Measurements from ENCODE around the gene HSF2BP. TPM values are rescaled to one million over a fixed set of nuclear protein-coding genes. Genes with fewer than 3 reads are reported as not detected.

The HSF2BP gene
- total RNA-seq, 1 donor from 2014 or later, result 1.0 TPM

GRCh38 chr21:43605320-43606215 is 53.7 kb downstream of the HSF2BP start:
- TF ChIP-seq CTCF (IDR thresholded peaks at IDR 0.05; ENCODE audit: partially characterized antibody, unreplicated experiment), result no peak
- DNase-seq, result no peak
- H3K9me3 Mint-ChIP-seq (ENCODE audit: unreplicated experiment), result peaks cover 2% of the 10 kb centered on the region
- peaks cover 10% of the 10 kb centered on the region for H3K4me1 Mint-ChIP-seq (ENCODE audit: low read depth, unreplicated experiment)
- no peaks in the 10 kb centered on the region for H3K36me3 Mint-ChIP-seq (ENCODE audit: unreplicated experiment)
- H3K4me3 Mint-ChIP-seq (ENCODE audit: unreplicated experiment), result no peak overlapping the region
- no peak overlapping the region for H3K27ac Mint-ChIP-seq (ENCODE audit: unreplicated experiment)
- peaks cover 2% of the 10 kb centered on the region for H3K27me3 Mint-ChIP-seq (ENCODE audit: unreplicated experiment)

- Mint-ChIP-seq H3K36me3 (ENCODE audit: unreplicated experiment) (no peaks in the 10 kb centered on the region), H3K9me3 (ENCODE audit: unreplicated experiment) (peaks cover 2% of the 10 kb centered on the region), H3K27ac (ENCODE audit: unreplicated experiment) (no peak overlapping the region), H3K4me3 (ENCODE audit: unreplicated experiment) (no peak overlapping the region), H3K4me1 (ENCODE audit: low read depth, unreplicated experiment) (peaks cover 13% of the 10 kb centered on the region), H3K27me3 (ENCODE audit: unreplicated experiment) (peaks cover 2% of the 10 kb centered on the region)
- no peak for DNase-seq
- TF ChIP-seq CTCF (IDR thresholded peaks at IDR 0.05; ENCODE audit: partially characterized antibody, unreplicated experiment), result no peak
Observed at GRCh38 chr21:43604505-43605204, 54.6 kb downstream of the HSF2BP start.

- peaks cover 2% of the 10 kb centered on the region for H3K9me3 Mint-ChIP-seq (ENCODE audit: unreplicated experiment)
- H3K27me3 Mint-ChIP-seq (ENCODE audit: unreplicated experiment), result peaks cover 2% of the 10 kb centered on the region
- H3K27ac Mint-ChIP-seq (ENCODE audit: unreplicated experiment), result no peak overlapping the region
- no peak for TF ChIP-seq CTCF (IDR thresholded peaks at IDR 0.05; ENCODE audit: partially characterized antibody, unreplicated experiment)
- H3K36me3 Mint-ChIP-seq (ENCODE audit: unreplicated experiment), result no peaks in the 10 kb centered on the region
- DNase-seq, result peak; percentile 39
- H3K4me3 Mint-ChIP-seq (ENCODE audit: unreplicated experiment), result no peak overlapping the region
- peaks cover 11% of the 10 kb centered on the region for H3K4me1 Mint-ChIP-seq (ENCODE audit: low read depth, unreplicated experiment)
Observed at GRCh38 chr21:43603641-43604504, 55.4 kb downstream of the HSF2BP start.

DNA sequence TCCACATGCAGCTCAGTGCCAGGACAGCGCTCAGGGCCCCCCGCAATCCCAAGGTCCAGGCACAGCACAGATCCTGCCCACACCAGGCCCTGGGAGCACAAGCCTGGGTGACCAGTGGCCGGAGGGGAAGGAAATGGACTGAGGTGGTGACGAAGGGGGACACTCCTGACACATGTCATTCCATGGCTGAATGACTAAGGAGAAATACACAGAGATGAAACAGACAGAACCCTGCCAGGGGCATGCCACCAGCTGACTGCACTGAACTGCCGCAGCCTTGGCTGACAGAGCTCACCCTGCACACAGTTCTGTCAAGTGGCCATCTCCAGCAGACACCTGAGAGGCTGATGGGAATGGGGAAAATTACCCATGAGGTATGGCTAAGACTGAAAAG is 56.1 kb downstream of the HSF2BP start:
- no peak for TF ChIP-seq CTCF (IDR thresholded peaks at IDR 0.05; ENCODE audit: partially characterized antibody, unreplicated experiment)
- DNase-seq, result no peak
- H3K4me1 Mint-ChIP-seq (ENCODE audit: low read depth, unreplicated experiment), result peaks cover 11% of the 10 kb centered on the region
- H3K27me3 Mint-ChIP-seq (ENCODE audit: unreplicated experiment), result no peaks in the 10 kb centered on the region
- H3K4me3 Mint-ChIP-seq (ENCODE audit: unreplicated experiment), result no peak overlapping the region
- peaks cover 2% of the 10 kb centered on the region for H3K9me3 Mint-ChIP-seq (ENCODE audit: unreplicated experiment)
- H3K36me3 Mint-ChIP-seq (ENCODE audit: unreplicated experiment), result no peaks in the 10 kb centered on the region
- H3K27ac Mint-ChIP-seq (ENCODE audit: unreplicated experiment), result no peak overlapping the region
